ENCODE results near the gene RCC1.

Gene RCC1

GRCh38 chr1:28565040-28565439 lies 59.2 kb downstream of the RCC1 start:
- H3K9me3 ChIP-seq (replicated peaks; ENCODE audit: insufficient read depth, low read length), result no peaks in the 10 kb centered on the region
- peaks cover 20% of the 10 kb centered on the region for H3K36me3 ChIP-seq (replicated peaks; ENCODE audit: insufficient read depth, low read length)
- H3K27me3 ChIP-seq (replicated peaks; ENCODE audit: insufficient read depth, low read length), result no peaks in the 10 kb centered on the region
- peaks cover 26% of the 10 kb centered on the region; the same call in 1 of the 2 replicates for H3K79me2 ChIP-seq (ENCODE audit: low read length)
- H4K20me1 ChIP-seq (ENCODE audit: insufficient read depth, low read length), result no peaks in the 10 kb centered on the region
- no peaks in the 10 kb centered on the region for H3K9me2 ChIP-seq (replicated peaks; ENCODE audit: insufficient read depth, low read length)
- no peaks in the 10 kb centered on the region for H3K4me1 ChIP-seq (ENCODE audit: low read length)
- H3K27ac ChIP-seq (ENCODE audit: low read length), result no peak overlapping the region
- TF ChIP-seq EZH2 (optimal IDR thresholded peaks at IDR 0.05; ENCODE audit: low read depth, low read length), result no peak
- TF ChIP-seq, protein P1, sequence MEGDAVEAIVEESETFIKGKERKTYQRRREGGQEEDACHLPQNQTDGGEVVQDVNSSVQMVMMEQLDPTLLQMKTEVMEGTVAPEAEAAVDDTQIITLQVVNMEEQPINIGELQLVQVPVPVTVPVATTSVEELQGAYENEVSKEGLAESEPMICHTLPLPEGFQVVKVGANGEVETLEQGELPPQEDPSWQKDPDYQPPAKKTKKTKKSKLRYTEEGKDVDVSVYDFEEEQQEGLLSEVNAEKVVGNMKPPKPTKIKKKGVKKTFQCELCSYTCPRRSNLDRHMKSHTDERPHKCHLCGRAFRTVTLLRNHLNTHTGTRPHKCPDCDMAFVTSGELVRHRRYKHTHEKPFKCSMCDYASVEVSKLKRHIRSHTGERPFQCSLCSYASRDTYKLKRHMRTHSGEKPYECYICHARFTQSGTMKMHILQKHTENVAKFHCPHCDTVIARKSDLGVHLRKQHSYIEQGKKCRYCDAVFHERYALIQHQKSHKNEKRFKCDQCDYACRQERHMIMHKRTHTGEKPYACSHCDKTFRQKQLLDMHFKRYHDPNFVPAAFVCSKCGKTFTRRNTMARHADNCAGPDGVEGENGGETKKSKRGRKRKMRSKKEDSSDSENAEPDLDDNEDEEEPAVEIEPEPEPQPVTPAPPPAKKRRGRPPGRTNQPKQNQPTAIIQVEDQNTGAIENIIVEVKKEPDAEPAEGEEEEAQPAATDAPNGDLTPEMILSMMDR (IDR thresholded peaks at IDR 0.05; ENCODE audit: low read length), result no peak
- TF ChIP-seq EZH2phosphoT487 (IDR thresholded peaks at IDR 0.05; ENCODE audit: low read length), result no peak
- no peak overlapping the region for H3K4me2 ChIP-seq (ENCODE audit: low read depth, low read length)
- no peak overlapping the region for H3K4me3 ChIP-seq (ENCODE audit: low read length)
- no peaks in the 10 kb centered on the region for H3F3A ChIP-seq (ENCODE audit: insufficient read depth, low read length)
- H2AFZ ChIP-seq (ENCODE audit: low read length), result no peak overlapping the region
- no peak for DNase-seq
- no peak overlapping the region for H3K9ac ChIP-seq (ENCODE audit: low read length)

GRCh38 chr1:28565726-28566125 lies 59.9 kb downstream of the RCC1 start:
- Histone ChIP-seq H3K9me2 (replicated peaks; ENCODE audit: insufficient read depth, low read length) (no peaks in the 10 kb centered on the region), H3K4me2 (ENCODE audit: low read depth, low read length) (no peak overlapping the region), H4K20me1 (ENCODE audit: insufficient read depth, low read length) (no peaks in the 10 kb centered on the region), H3K36me3 (replicated peaks; ENCODE audit: insufficient read depth, low read length) (peaks cover 19% of the 10 kb centered on the region), H3K4me3 (ENCODE audit: low read length) (no peak overlapping the region), H2AFZ (ENCODE audit: low read length) (no peak overlapping the region), H3K27me3 (replicated peaks; ENCODE audit: insufficient read depth, low read length) (no peaks in the 10 kb centered on the region), H3F3A (ENCODE audit: insufficient read depth, low read length) (no peaks in the 10 kb centered on the region), H3K79me2 (ENCODE audit: low read length) (0 out of 2 replicates have a peak, but pooled peaks cover 22% of the 10 kb centered on the region), H3K9ac (ENCODE audit: low read length) (no peak overlapping the region), H3K4me1 (ENCODE audit: low read length) (no peaks in the 10 kb centered on the region), H3K27ac (ENCODE audit: low read length) (no peak overlapping the region), H3K9me3 (replicated peaks; ENCODE audit: insufficient read depth, low read length) (no peaks in the 10 kb centered on the region)
- DNase-seq, result no peak
- no peak for TF ChIP-seq EZH2phosphoT487 (IDR thresholded peaks at IDR 0.05; ENCODE audit: low read length)
- no peak for TF ChIP-seq EZH2 (optimal IDR thresholded peaks at IDR 0.05; ENCODE audit: low read depth, low read length)
- TF ChIP-seq, protein P1 (IDR thresholded peaks at IDR 0.05; ENCODE audit: low read length), result no peak

DNA sequence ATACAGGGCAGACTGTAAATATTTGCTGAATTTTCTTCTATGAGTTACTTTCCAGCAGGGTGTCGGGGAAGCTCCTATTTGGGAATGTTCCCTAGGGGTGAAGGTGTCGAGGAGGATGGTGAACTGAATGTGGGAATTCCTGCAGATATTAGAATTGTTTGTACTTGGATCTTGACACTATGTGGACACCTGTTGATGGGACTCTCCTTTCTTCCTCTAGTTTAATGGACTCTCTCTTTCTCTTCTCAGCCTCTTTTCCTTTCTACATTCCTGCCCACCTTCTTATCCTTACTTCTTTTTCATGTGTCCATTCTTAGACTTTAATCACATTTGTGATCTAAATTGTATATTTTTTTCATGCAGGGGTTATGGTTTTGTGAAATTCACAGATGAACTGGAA lies 61.1 kb downstream of the RCC1 start:
- H3K27ac ChIP-seq (ENCODE audit: low read length), result no peak overlapping the region
- H3K79me2 ChIP-seq (ENCODE audit: low read length), result peaks cover 19% of the 10 kb centered on the region; the same call in 1 of the 2 replicates
- H3K9ac ChIP-seq (ENCODE audit: low read length), result no peak overlapping the region
- H3K4me2 ChIP-seq (ENCODE audit: low read depth, low read length), result no peak overlapping the region
- H3K9me3 ChIP-seq (replicated peaks; ENCODE audit: insufficient read depth, low read length), result no peaks in the 10 kb centered on the region
- peaks cover 16% of the 10 kb centered on the region for H3K36me3 ChIP-seq (replicated peaks; ENCODE audit: insufficient read depth, low read length)
- no peaks in the 10 kb centered on the region for H3K4me1 ChIP-seq (ENCODE audit: low read length)
- H3K4me3 ChIP-seq (ENCODE audit: low read length), result no peak overlapping the region
- H3K27me3 ChIP-seq (replicated peaks; ENCODE audit: insufficient read depth, low read length), result no peaks in the 10 kb centered on the region
- H3K9me2 ChIP-seq (replicated peaks; ENCODE audit: insufficient read depth, low read length), result no peaks in the 10 kb centered on the region
- TF ChIP-seq EZH2phosphoT487 (IDR thresholded peaks at IDR 0.05; ENCODE audit: low read length), result no peak
- TF ChIP-seq EZH2 (optimal IDR thresholded peaks at IDR 0.05; ENCODE audit: low read depth, low read length), result no peak
- TF ChIP-seq, protein P1 (IDR thresholded peaks at IDR 0.05; ENCODE audit: low read length), result no peak
- no peak overlapping the region for H2AFZ ChIP-seq (ENCODE audit: low read length)
- H4K20me1 ChIP-seq (ENCODE audit: insufficient read depth, low read length), result no peaks in the 10 kb centered on the region
- H3F3A ChIP-seq (ENCODE audit: insufficient read depth, low read length), result 0 out of 2 replicates have a peak, but pooled peaks cover 5% of the 10 kb centered on the region
- no peak for DNase-seq

Data from MM.1S (cell line).